Spleen (tissue), 7 donors: Measurements from ENCODE around the gene INPP4A.

Experiments used
- POLR2A ChIP-seq, 3 donors: fragments of 450-650 bp; IDR thresholded peaks; one replicate each; pipeline ENCODE4 v1.5.1; 2017; ENCODE audit warnings: antibody characterized with exemption in 3 of 3, mild to moderate bottlenecking in 1 of 3
- TF ChIP-seq, protein P1 (sequence below), 11 experiments: fragments of 200-600 bp in 7 of 11; fragments of 450-650 bp in 4 of 11; sonication (generic) in 4 of 11; IDR thresholded peaks in 8 of 11; conservative IDR thresholded peaks in 3 of 11; 1 replicate in 7 of 11; 2 replicates in 4 of 11; pipeline versions ENCODE4 v1.4.0 to v1.8.0; 2016 to 2021; ENCODE audit warnings: antibody characterized with exemption in 11 of 11, inconsistent platforms in 4 of 11, mild to moderate bottlenecking in 1 of 11
- donor health status: DM: no; HTN: no; CAD: no; lungs with moderate emphysema.
- donor health status: DM: no; HTN: no; CAD: no.
- donor health status: DM: no; HTN: no; CAD: no.

DNA sequence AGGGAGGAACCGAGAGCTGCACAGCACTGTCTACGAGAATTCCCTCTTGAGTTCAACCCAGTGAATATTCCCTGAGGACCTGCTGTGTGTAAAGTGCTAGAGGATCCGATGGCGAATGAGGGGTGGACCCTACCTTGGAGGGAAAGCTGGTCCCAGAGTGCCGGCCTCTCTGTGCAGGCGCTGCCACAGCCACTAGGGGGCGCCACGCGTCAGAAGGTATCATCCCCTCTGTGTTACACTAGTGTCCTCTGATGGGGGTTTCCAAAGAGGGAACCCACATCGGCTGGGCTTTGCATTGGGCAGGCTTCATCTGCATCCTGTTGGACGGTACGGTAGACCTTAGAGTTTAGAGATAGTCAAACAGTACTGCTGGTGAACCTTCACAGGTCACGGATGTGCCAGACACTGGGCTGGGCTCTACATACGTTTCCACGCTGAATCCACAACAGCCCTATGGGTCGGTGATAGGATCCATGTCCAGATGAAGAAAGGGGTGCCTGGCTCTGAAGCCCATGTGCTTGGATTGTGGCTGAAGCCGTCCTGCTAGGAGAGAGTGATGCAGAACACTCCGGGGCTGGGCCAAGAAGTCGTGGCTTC lies 124.6 kb downstream of the INPP4A start:
- TF ChIP-seq, protein P1, sequence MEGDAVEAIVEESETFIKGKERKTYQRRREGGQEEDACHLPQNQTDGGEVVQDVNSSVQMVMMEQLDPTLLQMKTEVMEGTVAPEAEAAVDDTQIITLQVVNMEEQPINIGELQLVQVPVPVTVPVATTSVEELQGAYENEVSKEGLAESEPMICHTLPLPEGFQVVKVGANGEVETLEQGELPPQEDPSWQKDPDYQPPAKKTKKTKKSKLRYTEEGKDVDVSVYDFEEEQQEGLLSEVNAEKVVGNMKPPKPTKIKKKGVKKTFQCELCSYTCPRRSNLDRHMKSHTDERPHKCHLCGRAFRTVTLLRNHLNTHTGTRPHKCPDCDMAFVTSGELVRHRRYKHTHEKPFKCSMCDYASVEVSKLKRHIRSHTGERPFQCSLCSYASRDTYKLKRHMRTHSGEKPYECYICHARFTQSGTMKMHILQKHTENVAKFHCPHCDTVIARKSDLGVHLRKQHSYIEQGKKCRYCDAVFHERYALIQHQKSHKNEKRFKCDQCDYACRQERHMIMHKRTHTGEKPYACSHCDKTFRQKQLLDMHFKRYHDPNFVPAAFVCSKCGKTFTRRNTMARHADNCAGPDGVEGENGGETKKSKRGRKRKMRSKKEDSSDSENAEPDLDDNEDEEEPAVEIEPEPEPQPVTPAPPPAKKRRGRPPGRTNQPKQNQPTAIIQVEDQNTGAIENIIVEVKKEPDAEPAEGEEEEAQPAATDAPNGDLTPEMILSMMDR (IDR thresholded peaks at IDR 0.05 in 8 of 11, conservative IDR thresholded peaks at IDR 0.05 in 3 of 11), result peak; percentile 45 to 92 (median 78)
- TF ChIP-seq POLR2A (IDR thresholded peaks at IDR 0.05), result no peak
